PC-9 (cell line): ENCODE data around the gene ATG10. TPM values are rescaled to one million over a fixed set of nuclear protein-coding genes. Genes with fewer than 3 reads are reported as not detected.

Experiments
- BruUV-seq: library from RNA; stranded (reverse); fragments of 400-500 nt; replicated peaks from 2 replicates; lab custom pipeline; 2021; lab: Mats Ljungman, UMichigan
- CTCF ChIA-PET: fragments of 300-600 bp; sonication (Branson Sonifier 250); formaldehyde crosslinking; loops from one replicate; lab custom pipeline; 2022; ENCODE audit warnings: antibody characterized with exemption; lab: Charles Lee
- POLR2A ChIA-PET: fragments of 300-600 bp; sonication (Branson Sonifier 250); formaldehyde crosslinking; loops from one replicate; lab custom pipeline; 2022; ENCODE audit warnings: antibody characterized with exemption; ENCODE audit not compliant: unreplicated experiment; lab: Charles Lee
- DNase-seq, 2 experiments: peaks; one replicate each; pipeline versions ENCODE4 v3.0.0 to v3.0.0-alpha.2; 2015 to 2022; ENCODE audit warnings: mixed read lengths in 1 of 2
- H2AFZ ChIP-seq: fragments of 200-600 bp; sonication (generic); 2 replicates; pipeline ENCODE4 v1.8.1; 2017; ENCODE audit warnings: antibody characterized with exemption
- H3F3A ChIP-seq: fragments of 200-600 bp; sonication (generic); 2 replicates; pipeline ENCODE4 v1.8.1; 2017; ENCODE audit warnings: antibody characterized with exemption, mild to moderate bottlenecking, low read depth; ENCODE audit not compliant: insufficient read depth
- H3K27ac ChIP-seq: fragments of 200-600 bp; sonication (generic); 2 replicates; pipeline ENCODE4 v1.6.1; 2016; ENCODE audit warnings: mixed run types
- H3K27me3 ChIP-seq: fragments of 200-600 bp; sonication (generic); 2 replicates; pipeline ENCODE4 v1.6.1; 2016; ENCODE audit warnings: low read depth, mixed run types; ENCODE audit not compliant: insufficient read depth
- H3K36me3 ChIP-seq: fragments of 200-600 bp; sonication (generic); 2 replicates; pipeline ENCODE4 v1.6.1; 2016; ENCODE audit warnings: low read depth, mixed run types
- H3K4me1 ChIP-seq: fragments of 200-600 bp; sonication (generic); replicated peaks from 2 replicates; pipeline ENCODE4 v1.6.1; 2016; ENCODE audit warnings: mixed run types; ENCODE audit not compliant: insufficient read depth
- H3K4me2 ChIP-seq: fragments of 200-600 bp; sonication (generic); 2 replicates; pipeline ENCODE4 v1.6.1; 2017; ENCODE audit warnings: mixed run types
- H3K4me3 ChIP-seq: fragments of 200-600 bp; sonication (generic); 2 replicates; pipeline ENCODE4 v1.6.1; 2016; ENCODE audit warnings: mixed run types
- H3K79me2 ChIP-seq: fragments of 200-600 bp; sonication (generic); 2 replicates; pipeline ENCODE4 v1.6.1; 2017; ENCODE audit warnings: low read depth, mixed run types
- H3K9me2 ChIP-seq: fragments of 200-600 bp; sonication (generic); 2 replicates; pipeline ENCODE4 v1.8.1; 2017; ENCODE audit warnings: mild to moderate bottlenecking; ENCODE audit not compliant: insufficient read depth
- H3K9me3 ChIP-seq: fragments of 200-600 bp; sonication (generic); 2 replicates; pipeline ENCODE4 v1.8.1; 2016; ENCODE audit warnings: low read depth; ENCODE audit not compliant: insufficient read depth
- H4K20me1 ChIP-seq: fragments of 200-600 bp; sonication (generic); 2 replicates; pipeline ENCODE4 v1.8.1; 2017; ENCODE audit not compliant: insufficient read depth
- CTCF ChIP-seq: fragments of 200-600 bp; sonication (generic); conservative IDR thresholded peaks from 2 replicates; pipeline ENCODE4 v1.6.1; 2017; ENCODE audit warnings: mixed run types, antibody characterized with exemption, mild to moderate bottlenecking, moderate library complexity
- EZH2 ChIP-seq: fragments of 200-600 bp; sonication (generic); IDR thresholded peaks from 2 replicates; pipeline ENCODE4 v1.8.0; 2017; ENCODE audit warnings: antibody characterized with exemption, low read depth
- intact Hi-C: fragments of 100-400 bp; cut with micrococcal nuclease; formaldehyde crosslinking; loops from one replicate; pipeline ENCODE4 v1.10.0; 2022; ENCODE audit not compliant: unreplicated experiment
- total RNA-seq: library from RNA; stranded (reverse); gene quantifications from 2 replicates; pipeline ENCODE4 v1.2.3, GENCODE V29; 2021

The ATG10 gene
- total RNA-seq, 1 experiment from 2014 or later: 12.7 TPM

DNA sequence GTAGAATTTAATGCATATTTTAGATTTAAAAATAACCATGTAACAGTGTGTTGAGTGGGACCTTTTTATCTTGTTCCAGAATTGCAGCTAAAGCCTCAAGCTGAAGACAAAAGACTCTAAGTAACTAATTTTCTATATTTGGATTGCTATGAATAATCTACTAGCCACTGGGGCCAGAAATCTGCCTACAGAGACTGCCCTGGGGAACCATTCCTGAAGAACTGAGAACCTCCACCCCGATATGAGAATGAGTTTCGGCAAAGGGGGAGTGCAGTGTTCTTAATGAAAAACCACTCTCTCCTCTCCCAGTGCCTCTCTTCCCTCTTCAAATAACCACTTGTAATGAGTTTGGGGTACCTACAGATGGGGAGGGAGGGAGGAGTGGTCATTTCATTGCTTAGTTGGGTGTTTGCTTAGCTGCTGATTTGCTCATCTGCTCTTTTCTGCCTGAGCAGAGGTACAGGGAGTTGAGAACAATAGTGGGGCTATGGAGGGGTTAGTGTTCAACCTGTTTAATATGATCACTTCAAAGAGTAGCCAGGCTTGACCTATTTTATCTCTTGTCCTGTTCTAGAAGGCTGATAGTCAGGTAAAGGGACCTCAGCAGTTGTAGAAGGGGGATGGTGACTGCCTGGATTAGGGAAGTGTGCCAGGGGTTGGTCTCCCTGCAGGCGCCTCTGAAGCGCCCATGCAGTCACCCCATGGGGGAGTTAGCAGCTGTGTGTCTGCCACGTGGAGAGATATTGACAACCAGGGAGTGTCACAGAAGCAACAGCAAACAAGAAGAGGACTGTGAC lies 47.7 kb downstream of the ATG10 start:
- Histone ChIP-seq H3K9me3 (no peaks in the 10 kb centered on the region), H4K20me1 (no peaks in the 10 kb centered on the region; the same call in 1 of the 2 replicates), H3K9me2 (no peaks in the 10 kb centered on the region), H3F3A (no peaks in the 10 kb centered on the region), H3K36me3 (no peaks in the 10 kb centered on the region), H3K4me1 (no peaks in the 10 kb centered on the region), H3K27me3 (no peaks in the 10 kb centered on the region), H3K27ac (no peak overlapping the region), H3K79me2 (no peaks in the 10 kb centered on the region), H2AFZ (no peak overlapping the region), H3K4me3 (no peak overlapping the region), H3K4me2 (no peak overlapping the region)
- BruUV-seq: no TSS peak
- ChIA-PET POLR2A (no interaction called here), CTCF (no interaction called here)
- intact Hi-C loops: no loop called here
- no peak for DNase-seq
- TF ChIP-seq CTCF: no peak
- TF ChIP-seq EZH2: no peak

DNA sequence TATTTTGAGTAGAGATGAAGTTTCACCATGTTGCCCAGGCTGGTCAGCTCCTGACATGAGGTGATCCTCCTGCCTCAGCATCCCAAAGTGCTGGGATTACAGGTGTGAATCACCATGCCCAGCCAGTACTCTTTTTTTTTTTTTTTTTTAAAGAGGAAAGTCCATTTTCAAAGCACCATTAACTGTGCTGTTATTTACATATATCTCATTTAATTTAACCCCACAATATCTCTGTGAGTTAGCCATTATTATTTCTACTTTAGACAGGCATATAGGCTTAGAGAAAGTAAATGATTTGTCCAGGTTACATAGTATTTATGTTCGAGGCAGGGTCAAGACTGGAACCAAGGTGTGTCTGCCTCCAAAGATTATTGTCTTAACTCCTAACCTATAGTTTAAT lies 50.7 kb downstream of the ATG10 start:
- H4K20me1 ChIP-seq: no peaks in the 10 kb centered on the region; the same call in 1 of the 2 replicates
- no peaks in the 10 kb centered on the region for H3K27me3 ChIP-seq
- TF ChIP-seq EZH2 (no peak), CTCF (no peak)
- no peaks in the 10 kb centered on the region for H3K4me1 ChIP-seq
- H3K36me3 ChIP-seq: no peaks in the 10 kb centered on the region
- H3K4me3 ChIP-seq: no peak overlapping the region
- no peaks in the 10 kb centered on the region for H3K79me2 ChIP-seq
- ChIA-PET POLR2A (no interaction called here), CTCF (no interaction called here)
- intact Hi-C loops: no loop called here
- no peak for DNase-seq
- no peaks in the 10 kb centered on the region for H3K9me3 ChIP-seq
- no peak overlapping the region for H3K27ac ChIP-seq
- no peak overlapping the region for H3K4me2 ChIP-seq
- H2AFZ ChIP-seq: no peak overlapping the region
- no peaks in the 10 kb centered on the region for H3F3A ChIP-seq
- no peaks in the 10 kb centered on the region for H3K9me2 ChIP-seq
- BruUV-seq: no TSS peak

DNA sequence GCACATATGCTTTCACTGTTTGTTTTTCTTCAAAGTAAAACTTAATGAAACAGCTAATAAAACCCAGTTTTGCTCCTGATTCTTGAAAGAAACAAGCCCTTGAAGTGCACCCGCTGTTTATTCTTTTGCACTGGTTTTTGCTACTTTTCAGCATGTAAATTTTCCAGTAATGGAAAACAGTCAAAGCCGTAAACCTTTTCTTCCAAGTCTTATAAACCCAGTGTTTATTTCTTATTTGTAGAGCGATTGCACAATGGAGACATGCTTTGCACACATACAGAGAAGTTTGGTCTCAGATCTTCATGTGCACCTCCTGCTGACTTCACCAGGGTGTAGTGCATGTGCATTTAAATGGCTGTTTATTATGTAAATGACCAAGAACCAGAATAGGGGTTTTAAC lies 51.8 kb downstream of the ATG10 start:
- H4K20me1 ChIP-seq: no peaks in the 10 kb centered on the region; the same call in 1 of the 2 replicates
- H3K9me3 ChIP-seq: no peaks in the 10 kb centered on the region
- H3K9me2 ChIP-seq: no peaks in the 10 kb centered on the region
- H3K27me3 ChIP-seq: no peaks in the 10 kb centered on the region
- no peak overlapping the region for H3K27ac ChIP-seq
- H3K36me3 ChIP-seq: no peaks in the 10 kb centered on the region
- intact Hi-C loops: no loop called here
- TF ChIP-seq CTCF: no peak
- no peak for TF ChIP-seq EZH2
- POLR2A ChIA-PET: no interaction called here
- H3K79me2 ChIP-seq: no peaks in the 10 kb centered on the region
- CTCF ChIA-PET: no interaction called here
- no TSS peak for BruUV-seq
- H3K4me3 ChIP-seq: no peak overlapping the region
- no peak for DNase-seq
- H2AFZ ChIP-seq: no peak overlapping the region
- H3K4me2 ChIP-seq: no peak overlapping the region
- H3K4me1 ChIP-seq: no peaks in the 10 kb centered on the region
- H3F3A ChIP-seq: no peaks in the 10 kb centered on the region
